Effector CD4-positive, alpha-beta T cell (primary cell): ENCODE results near the gene TNNT1.
"Not testable (repeated sequence)": the region's sequence is repeated elsewhere in the genome, so short reads cannot be mapped to it uniquely, and the experiment has no call there.

Experiments used
- DNase-seq: peaks from one replicate; pipeline ENCODE4 v3.0.0-alpha.2; 2020

Gene TNNT1

GRCh38 chr19:55166530-55167268 lies 17.7 kb upstream of the TNNT1 start, which contains the start of gene DNAAF3:
Gene DNAAF3, minus strand, starts transcription at chr19:55166613. Its CDS starts 200 bp downstream, at chr19:55166413.
- peak; percentile 30 for DNase-seq

DNA sequence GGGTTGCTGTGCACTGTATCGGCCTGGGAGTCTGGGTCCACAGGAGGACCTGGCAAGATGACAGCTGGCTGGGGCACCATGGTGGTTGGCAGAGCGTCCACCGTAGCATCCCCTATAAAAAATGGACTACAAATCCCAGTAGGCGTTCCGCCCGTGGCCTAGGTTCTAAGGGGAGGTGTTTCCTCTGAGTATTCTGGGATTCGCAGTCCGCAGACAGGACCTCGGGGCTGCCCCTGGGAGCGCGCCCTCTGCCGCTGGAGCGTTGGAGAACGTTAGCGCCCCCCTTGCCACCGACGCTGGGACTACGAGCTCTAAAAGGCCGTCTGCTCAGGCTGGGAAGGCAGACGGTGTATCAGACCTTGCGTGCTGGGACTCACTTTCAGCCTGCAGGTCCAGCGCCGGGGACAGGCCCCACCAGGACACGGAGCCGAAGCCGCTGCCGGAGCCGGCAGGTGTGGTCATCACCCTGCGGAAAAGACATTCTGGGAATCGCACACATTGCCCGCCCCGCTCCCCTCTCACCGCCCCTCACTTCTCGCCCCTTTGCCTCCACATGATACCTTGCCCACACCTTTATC lies 17.0 kb upstream of the TNNT1 start:
- peak; percentile 27 for DNase-seq

- DNase-seq = no peak
These were observed 12.7 kb upstream of the TNNT1 start for GRCh38 chr19:55161571-55162322.

- DNase-seq = no peak
These were observed 12.0 kb upstream of the TNNT1 start for GRCh38 chr19:55160986-55161365.

GRCh38 chr19:55160128-55160985 lies 11.4 kb upstream of the TNNT1 start:
- peak; percentile 71 for DNase-seq

DNA sequence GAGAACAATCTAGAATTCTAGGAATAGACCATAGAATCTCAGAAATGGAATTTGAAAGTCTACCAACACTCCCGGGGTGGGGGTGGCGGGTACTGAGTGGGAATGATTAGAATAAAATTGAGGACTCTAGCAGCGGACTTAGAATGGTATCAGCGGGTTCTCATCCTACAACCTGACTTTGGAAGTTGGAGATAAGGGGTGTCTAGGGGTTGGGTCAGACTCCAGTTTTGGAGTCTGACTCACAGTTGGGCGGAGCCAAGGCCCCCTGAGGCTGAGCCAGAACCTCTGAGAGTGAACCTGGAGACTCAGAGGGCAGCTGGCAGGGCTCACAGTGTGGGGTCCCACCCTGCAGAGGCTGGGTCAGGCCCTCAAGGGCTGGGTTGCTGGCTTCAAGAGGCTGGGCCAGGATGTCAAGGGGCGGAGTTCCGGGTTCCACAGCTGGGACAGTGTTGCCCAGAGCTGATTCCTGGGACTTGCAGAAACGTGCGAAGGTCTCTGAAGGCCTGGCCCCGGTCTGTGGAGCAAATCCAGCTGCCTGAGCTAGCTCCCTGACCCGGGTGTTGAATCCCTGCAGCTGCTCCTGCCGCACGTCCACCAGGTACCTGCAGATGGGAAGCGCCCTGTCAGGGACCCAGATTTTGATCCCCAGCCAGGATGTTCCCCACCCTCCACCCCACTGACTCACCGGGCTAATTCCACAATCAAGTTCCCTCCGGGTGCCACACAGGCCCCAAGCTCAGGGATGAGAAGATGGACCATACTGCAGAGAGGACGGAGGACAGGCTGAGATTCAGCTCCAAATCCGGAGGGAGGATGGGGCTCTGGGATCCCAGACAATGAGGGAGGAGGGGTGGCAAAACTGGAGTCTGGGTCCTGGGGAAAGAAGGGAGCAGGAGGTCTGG lies 10.1 kb upstream of the TNNT1 start:
- DNase-seq = no peak

DNA sequence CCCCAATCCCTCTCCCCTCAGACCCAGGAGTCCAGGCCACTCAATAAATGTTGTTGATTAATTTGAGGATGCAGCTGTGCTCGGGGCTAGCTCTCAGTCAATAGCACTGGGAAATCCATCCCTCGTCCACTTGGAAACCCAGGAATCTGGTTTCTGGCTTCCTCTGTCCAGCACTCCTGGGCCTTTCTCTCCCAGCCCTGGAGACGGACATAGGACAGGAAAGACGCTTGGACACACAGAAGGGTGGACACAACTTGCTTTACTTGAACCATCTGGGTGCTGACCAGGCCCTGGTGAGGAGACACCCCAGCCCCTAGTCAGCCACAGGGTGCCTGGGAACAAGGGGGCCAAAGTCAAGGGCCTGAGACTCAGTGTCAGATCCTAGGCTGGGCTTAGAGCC lies 9.4 kb upstream of the TNNT1 start:
- no peak for DNase-seq

GRCh38 chr19:55157064-55157908 lies 8.3 kb upstream of the TNNT1 start, which contains the start of gene TNNI3:
Gene TNNI3, minus strand, starts transcription at chr19:55157732. Its CDS starts 143 bp downstream, at chr19:55157589.
- no peak for DNase-seq

GRCh38 chr19:55156202-55157063 lies 7.4 kb upstream of the TNNT1 start:
- DNase-seq = no peak

GRCh38 chr19:55155784-55156183 lies 6.8 kb upstream of the TNNT1 start:
- DNase-seq = not testable (repeated sequence)

GRCh38 chr19:55153652-55154264 lies 4.8 kb upstream of the TNNT1 start:
- DNase-seq = no peak

DNA sequence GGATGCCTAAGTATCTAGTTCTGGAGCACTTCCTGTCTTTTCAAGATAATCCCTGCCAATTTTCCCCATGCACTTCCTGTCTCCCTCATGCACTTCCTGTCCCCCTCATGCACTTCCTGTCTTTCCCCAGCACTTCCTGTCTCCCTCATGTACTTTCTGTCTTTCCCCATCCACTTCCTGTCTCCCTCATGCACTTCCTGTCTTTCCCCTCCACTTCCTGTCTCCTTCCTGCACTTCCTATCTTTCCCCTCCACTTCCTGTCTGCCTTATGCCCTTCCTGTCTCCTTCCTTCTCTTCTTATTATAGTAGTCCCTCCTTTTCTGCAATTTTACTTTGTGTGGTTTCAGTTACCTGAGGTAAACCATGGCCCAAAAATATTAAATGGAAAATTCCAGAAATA lies 3.0 kb upstream of the TNNT1 start:
- no peak for DNase-seq

DNA sequence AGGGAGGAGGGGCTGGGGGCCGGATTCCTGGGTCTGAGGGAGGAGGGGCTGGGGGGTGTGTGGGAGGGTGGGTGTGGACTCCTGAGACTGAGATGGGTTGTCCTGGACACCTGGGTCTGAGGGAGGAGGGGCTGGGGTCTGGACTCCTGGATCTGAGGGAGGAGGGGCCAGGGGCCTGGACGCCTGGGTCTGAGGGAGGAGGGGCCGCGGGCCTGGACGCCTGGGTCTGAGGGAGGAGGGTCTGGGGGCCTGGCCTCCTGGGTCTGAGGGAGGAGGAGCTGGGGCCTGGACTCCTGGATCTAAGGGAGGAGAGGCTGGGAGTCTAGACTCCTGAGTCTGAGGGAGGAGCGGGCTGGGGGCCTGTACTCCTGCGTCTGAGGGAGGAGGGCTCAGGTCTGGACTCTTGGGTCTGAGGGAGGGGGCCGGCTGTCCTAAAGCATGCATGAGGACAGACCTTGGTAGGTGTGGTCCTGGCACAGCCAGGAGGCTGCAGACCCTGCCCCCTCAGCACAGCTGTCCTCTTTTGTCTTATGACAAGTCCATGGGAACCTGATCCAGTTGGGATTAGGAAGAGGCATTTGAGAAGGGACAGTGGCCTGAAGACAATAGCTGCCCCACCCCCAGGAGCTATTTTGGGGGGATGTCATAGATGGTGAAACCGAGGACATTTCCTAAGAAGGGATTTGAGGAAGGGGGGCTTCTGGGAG lies 1.3 kb downstream of the TNNT1 start:
- no peak for DNase-seq

GRCh38 chr19:55146705-55147273 lies 2.2 kb downstream of the TNNT1 start:
- no peak for DNase-seq

- no peak for DNase-seq
These were observed 2.8 kb downstream of the TNNT1 start for GRCh38 chr19:55146078-55146704.

GRCh38 chr19:55145232-55145631 lies 3.8 kb downstream of the TNNT1 start:
- DNase-seq = no peak

- DNase-seq = no peak
These were observed 7.3 kb downstream of the TNNT1 start for GRCh38 chr19:55141696-55142095.

DNA sequence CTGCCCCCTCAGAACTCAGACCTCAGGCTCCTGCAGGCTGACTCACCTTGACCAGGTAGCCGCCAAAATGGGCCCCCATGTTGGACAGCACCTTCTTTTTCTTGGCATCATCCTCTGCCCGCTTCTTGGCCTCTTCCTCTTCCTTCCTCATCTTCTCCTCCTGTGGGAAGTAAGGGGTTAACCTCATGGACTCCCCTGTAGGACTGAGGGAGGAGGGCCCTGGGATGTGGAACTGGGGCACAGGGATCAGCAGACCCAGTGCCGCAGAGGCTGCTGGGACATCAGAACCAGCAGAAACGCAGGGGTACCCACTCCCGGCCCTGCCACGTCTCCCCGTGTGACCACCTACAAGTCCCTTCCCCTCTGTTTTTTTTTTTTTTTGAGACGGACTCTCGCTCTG lies 11.1 kb downstream of the TNNT1 start:
- DNase-seq = no peak
